Activated B cell treated with CpG ODN at 0.5 μM for 24 hours (primary cell): ENCODE measurements around the gene ITPRIP. TPM values are rescaled to one million over a fixed set of nuclear protein-coding genes. Genes with fewer than 3 reads are reported as not detected.

Experiments
- ATAC-seq: fragments of 200-7000 bp; cut with Tn5 transposase; one replicate; pipeline ENCODE4 v1.10.0; 2021; ENCODE audit warnings: low read depth, mild to moderate bottlenecking, moderate library complexity
- CTCF ChIA-PET: fragments of 350-600 bp; sonication (Branson Sonifier 250); formaldehyde crosslinking; loops from one replicate; lab custom pipeline; 2021; ENCODE audit warnings: antibody characterized with exemption; lab: Charles Lee
- POLR2A ChIA-PET: fragments of 350-600 bp; sonication (Branson Sonifier 250); formaldehyde crosslinking; loops from one replicate; lab custom pipeline; 2021; ENCODE audit warnings: antibody characterized with exemption; lab: Charles Lee
- DNase-seq: peaks from one replicate; pipeline ENCODE4 v3.0.0; 2022
- H3K27ac Mint-ChIP-seq: one replicate; pipeline ENCODE4 v1.8.0; 2020; ENCODE audit warnings: mixed read lengths
- H3K27me3 Mint-ChIP-seq: one replicate; pipeline ENCODE4 v1.8.0; 2021; ENCODE audit warnings: mixed read lengths
- H3K36me3 Mint-ChIP-seq: one replicate; pipeline ENCODE4 v1.8.0; 2021; ENCODE audit warnings: low read depth, mixed read lengths
- H3K4me1 Mint-ChIP-seq: one replicate; pipeline ENCODE4 v1.8.0; 2021; ENCODE audit warnings: mixed read lengths
- H3K4me3 Mint-ChIP-seq: one replicate; pipeline ENCODE4 v1.8.0; 2020; ENCODE audit warnings: mild to moderate bottlenecking, mixed read lengths
- H3K9me3 Mint-ChIP-seq: one replicate; pipeline ENCODE4 v1.8.0; 2020; ENCODE audit warnings: mixed read lengths
- intact Hi-C: fragments of 100-400 bp; cut with micrococcal nuclease; formaldehyde crosslinking; loops from one replicate; pipeline ENCODE4 v1.15.1; 2024
- total RNA-seq: library from RNA; stranded (reverse); gene quantifications from 2 replicates; pipeline ENCODE4 v1.2.3, GENCODE V29; 2022
- TF ChIP-seq, protein P1 (sequence below): fragments of 200-600 bp; IDR thresholded peaks from one replicate; pipeline ENCODE4 v1.8.0; 2022; ENCODE audit warnings: antibody characterized with exemption, mild to moderate bottlenecking

The ITPRIP gene
- total RNA-seq, 1 donor from 2014 or later = 26.1 TPM

- H3K27me3 Mint-ChIP-seq = no peaks in the 10 kb centered on the region
- H3K27ac Mint-ChIP-seq = peak overlapping the region; percentile 92
- ChIA-PET CTCF (interaction anchor here (0.5 to 3.0 kb wide), 8 partner anchors 14 to 45 kb away, joined by 3 to 27 read pairs (median 6); partner anchors contain the start of gene CFAP58), POLR2A (interaction anchor here (2.3 to 3.8 kb wide), 3 partner anchors 14 to 31 kb away, joined by 7 to 73 read pairs (median 32); partner anchors contain the start of gene CFAP58)
- H3K36me3 Mint-ChIP-seq = peaks cover 22% of the 10 kb centered on the region
- ATAC-seq (peak; percentile 15), DNase-seq (no peak)
- H3K4me3 Mint-ChIP-seq = peak overlapping the region; percentile 98
- TF ChIP-seq, protein P1, sequence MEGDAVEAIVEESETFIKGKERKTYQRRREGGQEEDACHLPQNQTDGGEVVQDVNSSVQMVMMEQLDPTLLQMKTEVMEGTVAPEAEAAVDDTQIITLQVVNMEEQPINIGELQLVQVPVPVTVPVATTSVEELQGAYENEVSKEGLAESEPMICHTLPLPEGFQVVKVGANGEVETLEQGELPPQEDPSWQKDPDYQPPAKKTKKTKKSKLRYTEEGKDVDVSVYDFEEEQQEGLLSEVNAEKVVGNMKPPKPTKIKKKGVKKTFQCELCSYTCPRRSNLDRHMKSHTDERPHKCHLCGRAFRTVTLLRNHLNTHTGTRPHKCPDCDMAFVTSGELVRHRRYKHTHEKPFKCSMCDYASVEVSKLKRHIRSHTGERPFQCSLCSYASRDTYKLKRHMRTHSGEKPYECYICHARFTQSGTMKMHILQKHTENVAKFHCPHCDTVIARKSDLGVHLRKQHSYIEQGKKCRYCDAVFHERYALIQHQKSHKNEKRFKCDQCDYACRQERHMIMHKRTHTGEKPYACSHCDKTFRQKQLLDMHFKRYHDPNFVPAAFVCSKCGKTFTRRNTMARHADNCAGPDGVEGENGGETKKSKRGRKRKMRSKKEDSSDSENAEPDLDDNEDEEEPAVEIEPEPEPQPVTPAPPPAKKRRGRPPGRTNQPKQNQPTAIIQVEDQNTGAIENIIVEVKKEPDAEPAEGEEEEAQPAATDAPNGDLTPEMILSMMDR = no peak
- intact Hi-C loops = loop anchor here (1.0 kb wide), 2 partner anchors 8 to 13 kb away; no protein-coding TSS in a partner anchor
- H3K4me1 Mint-ChIP-seq = peaks cover 65% of the 10 kb centered on the region
- no peaks in the 10 kb centered on the region for H3K9me3 Mint-ChIP-seq
Observed at GRCh38 chr10:104336821-104337467, 1.3 kb downstream of the ITPRIP start.

GRCh38 chr10:104334965-104335650 is 3.2 kb downstream of the ITPRIP start:
- Mint-ChIP-seq H3K36me3 (peaks cover 25% of the 10 kb centered on the region), H3K9me3 (no peaks in the 10 kb centered on the region), H3K4me1 (peaks cover 80% of the 10 kb centered on the region), H3K4me3 (peak overlapping the region; percentile 68), H3K27me3 (no peaks in the 10 kb centered on the region), H3K27ac (peak overlapping the region; percentile 76)
- intact Hi-C loops = no loop called here
- POLR2A ChIA-PET = interaction anchor here (1.1 kb wide), 1 partner anchor 14 kb away, joined by 4 read pairs; no protein-coding TSS in a partner anchor
- DNase-seq = peak; percentile 15
- TF ChIP-seq, protein P1 = no peak
- ATAC-seq = no peak
- CTCF ChIA-PET = interaction anchor here (0.9 to 1.9 kb wide), 4 partner anchors 15 to 29 kb away, joined by 3 to 9 read pairs (median 5); partner anchors contain the start of gene CFAP58

DNA sequence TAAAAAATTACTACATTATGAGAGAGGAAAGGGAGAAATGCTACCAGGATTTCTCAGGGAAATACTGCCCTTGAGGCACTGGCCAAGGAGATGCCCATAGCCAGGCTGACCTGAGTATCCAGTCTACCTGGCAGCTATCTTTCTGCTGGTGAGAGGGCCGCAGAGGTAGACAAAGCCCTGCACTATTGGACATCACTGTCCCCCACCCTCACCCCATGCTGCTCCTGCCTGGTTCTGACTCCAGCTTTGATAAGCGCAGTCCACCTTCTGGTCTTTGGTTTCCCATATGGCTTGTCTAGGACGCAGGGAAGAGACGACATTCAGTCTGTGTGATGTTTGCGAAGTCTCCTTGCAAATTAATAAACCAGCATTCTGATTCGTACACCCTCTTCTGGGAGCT is 3.7 kb downstream of the ITPRIP start:
- intact Hi-C loops = no loop called here
- no peak for ATAC-seq
- POLR2A ChIA-PET = no interaction called here

DNA sequence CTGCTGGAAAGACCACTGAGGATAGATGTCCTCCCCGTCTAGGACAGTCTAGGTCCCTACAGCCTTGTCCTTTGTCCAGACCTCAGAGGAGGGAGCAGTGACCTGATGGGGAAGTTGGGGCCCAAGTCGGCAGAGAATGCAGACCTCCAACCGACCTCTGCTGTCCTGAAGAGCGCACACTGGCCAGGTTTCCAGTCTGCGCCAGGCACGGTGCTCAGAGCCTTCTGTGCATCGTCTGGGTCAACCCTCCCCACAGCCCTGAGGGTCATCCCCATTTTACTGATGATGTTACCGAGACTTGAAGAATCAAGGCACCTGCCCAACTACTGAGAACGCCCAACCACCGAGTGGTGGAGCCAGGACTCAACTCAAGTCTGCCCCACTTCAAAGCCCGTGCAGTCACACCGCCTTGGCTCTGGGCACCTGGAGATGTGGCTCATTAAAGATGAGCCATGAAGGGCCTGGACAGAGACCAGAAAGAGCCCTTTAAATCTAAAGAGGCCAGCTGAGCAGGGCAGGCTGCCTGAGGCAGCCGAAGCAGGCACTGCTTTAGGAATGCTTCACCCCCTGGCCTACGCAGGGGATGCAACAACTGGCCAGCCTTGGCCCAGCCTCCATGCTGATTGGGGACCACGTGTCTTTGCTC is 4.4 kb downstream of the ITPRIP start:
- no peak for DNase-seq
- POLR2A ChIA-PET = no interaction called here
- CTCF ChIA-PET = no interaction called here

More for the DNA sequence above, 3.7 kb downstream of the ITPRIP start:
- no peak overlapping the region for H3K4me3 Mint-ChIP-seq
- peak overlapping the region; percentile 76 for H3K27ac Mint-ChIP-seq
- no peaks in the 10 kb centered on the region for H3K9me3 Mint-ChIP-seq
- CTCF ChIA-PET = interaction anchor here (1.0 kb wide), 1 partner anchor 29 kb away, joined by 5 read pairs; no protein-coding TSS in a partner anchor
- peaks cover 81% of the 10 kb centered on the region for H3K4me1 Mint-ChIP-seq
- DNase-seq = peak; percentile 11
- H3K27me3 Mint-ChIP-seq = no peaks in the 10 kb centered on the region
- peaks cover 25% of the 10 kb centered on the region for H3K36me3 Mint-ChIP-seq
- TF ChIP-seq, protein P1 = no peak

More for the DNA sequence above, 4.4 kb downstream of the ITPRIP start:
- Mint-ChIP-seq H3K4me3 (no peak overlapping the region), H3K27me3 (no peaks in the 10 kb centered on the region), H3K9me3 (no peaks in the 10 kb centered on the region), H3K27ac (peak overlapping the region; percentile 9), H3K4me1 (peaks cover 82% of the 10 kb centered on the region), H3K36me3 (peaks cover 25% of the 10 kb centered on the region)
- no peak for ATAC-seq
- TF ChIP-seq, protein P1 = no peak
- intact Hi-C loops = no loop called here
